ENCODE measurements around the gene IGFBPL1. TPM values are rescaled to one million over a fixed set of nuclear protein-coding genes. Genes with fewer than 3 reads are reported as not detected.

Gene IGFBPL1
- total and polyA plus RNA-seq, 4 donors: 0.23 to 2.4 (median 0.95) TPM

DNA sequence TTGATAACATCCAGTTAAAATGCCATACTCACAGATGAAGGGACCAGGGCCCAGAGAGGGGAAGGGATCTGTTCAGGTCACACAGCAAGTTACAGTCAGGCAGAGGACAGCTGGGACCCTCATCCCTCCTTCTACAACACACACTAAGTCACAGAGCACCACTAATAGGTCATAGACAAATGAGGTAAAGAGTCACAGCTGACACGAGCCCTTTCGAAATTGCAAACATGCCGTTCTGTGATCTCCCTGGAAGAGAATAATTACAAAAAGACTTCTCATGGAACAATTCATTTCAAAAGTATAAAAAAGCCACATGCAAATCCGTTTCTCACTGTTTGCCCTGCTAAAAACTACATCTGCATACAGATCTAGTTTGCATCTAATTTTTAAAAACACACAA, 15.5 kb downstream of the IGFBPL1 start:
- peaks cover 0 to 14% (median 8%) of the 10 kb centered on the region in 3 donors for H3K27me3 ChIP-seq (ENCODE audit: control insufficient read depth in 3 of 3, insufficient read depth in 3 of 3, low read length in 2 of 3)
- H3K36me3 ChIP-seq (ENCODE audit: control insufficient read depth in 4 of 4, insufficient read depth in 4 of 4, low read length in 4 of 4): no peaks in the 10 kb centered on the region
- DNase-seq: no peak
- no peaks in the 10 kb centered on the region for H3K4me1 ChIP-seq (ENCODE audit: control insufficient read depth in 5 of 5, insufficient read depth in 5 of 5, low read length in 5 of 5)
- TF ChIP-seq, protein P1, sequence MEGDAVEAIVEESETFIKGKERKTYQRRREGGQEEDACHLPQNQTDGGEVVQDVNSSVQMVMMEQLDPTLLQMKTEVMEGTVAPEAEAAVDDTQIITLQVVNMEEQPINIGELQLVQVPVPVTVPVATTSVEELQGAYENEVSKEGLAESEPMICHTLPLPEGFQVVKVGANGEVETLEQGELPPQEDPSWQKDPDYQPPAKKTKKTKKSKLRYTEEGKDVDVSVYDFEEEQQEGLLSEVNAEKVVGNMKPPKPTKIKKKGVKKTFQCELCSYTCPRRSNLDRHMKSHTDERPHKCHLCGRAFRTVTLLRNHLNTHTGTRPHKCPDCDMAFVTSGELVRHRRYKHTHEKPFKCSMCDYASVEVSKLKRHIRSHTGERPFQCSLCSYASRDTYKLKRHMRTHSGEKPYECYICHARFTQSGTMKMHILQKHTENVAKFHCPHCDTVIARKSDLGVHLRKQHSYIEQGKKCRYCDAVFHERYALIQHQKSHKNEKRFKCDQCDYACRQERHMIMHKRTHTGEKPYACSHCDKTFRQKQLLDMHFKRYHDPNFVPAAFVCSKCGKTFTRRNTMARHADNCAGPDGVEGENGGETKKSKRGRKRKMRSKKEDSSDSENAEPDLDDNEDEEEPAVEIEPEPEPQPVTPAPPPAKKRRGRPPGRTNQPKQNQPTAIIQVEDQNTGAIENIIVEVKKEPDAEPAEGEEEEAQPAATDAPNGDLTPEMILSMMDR (IDR thresholded peaks at IDR 0.05; ENCODE audit: control extremely low read depth, extremely low read depth): no peak
- no peaks in the 10 kb centered on the region for H3K9me3 ChIP-seq (ENCODE audit: control insufficient read depth in 4 of 4, insufficient read depth in 3 of 4, low read length in 3 of 4)
- no peak for ATAC-seq (ENCODE audit: insufficient read depth, low FRiP score)
- no peak overlapping the region for H3K9ac ChIP-seq (ENCODE audit: insufficient read depth in 1 of 2, low read length in 2 of 2)
- H3K4me3 ChIP-seq: no peak overlapping the region
- 54 to 55% methylated on average over 4 of the region's 4 CpGs for WGBS, 2 donors
- H3K27ac ChIP-seq (ENCODE audit: low read depth in 1 of 2, low read length in 1 of 2): no peak overlapping the region

DNA sequence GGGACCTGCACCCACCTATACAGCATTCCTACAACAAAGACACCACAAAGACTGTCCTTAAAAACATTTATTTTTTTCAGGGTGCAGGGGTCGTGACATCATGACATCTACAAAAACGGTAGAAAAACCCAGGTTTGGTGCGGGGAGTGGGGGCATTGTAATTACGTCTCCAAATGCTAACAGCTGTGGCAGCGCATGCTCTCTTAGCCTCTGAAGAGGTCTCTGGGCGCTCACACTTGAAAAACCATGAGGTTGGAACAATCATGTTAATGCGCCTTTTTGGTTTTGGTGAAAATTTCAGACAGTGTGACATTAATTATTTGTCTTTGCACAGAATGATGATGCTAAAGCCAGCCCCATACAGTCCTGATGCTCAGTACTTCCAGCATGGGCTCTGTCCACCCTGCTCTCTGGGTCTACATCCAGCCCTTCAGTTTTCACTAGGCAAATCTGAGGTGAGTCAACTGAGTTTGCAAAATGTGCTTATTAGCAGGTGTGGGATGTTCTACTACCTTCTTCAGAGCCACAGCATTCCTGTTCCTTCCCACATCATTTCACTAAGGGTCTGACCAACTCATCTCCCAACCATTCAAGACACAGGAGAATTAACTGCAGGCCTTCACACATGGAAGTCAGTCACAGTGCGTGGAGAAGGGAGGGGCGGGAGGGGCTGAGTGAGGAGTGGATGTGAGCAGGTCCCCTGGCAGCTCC, 17.6 kb downstream of the IGFBPL1 start:
- TF ChIP-seq, protein P1 (IDR thresholded peaks at IDR 0.05; ENCODE audit: control extremely low read depth, extremely low read depth): no peak
- peaks cover 0 to 7% (median 0%) of the 10 kb centered on the region in 3 donors for H3K27me3 ChIP-seq (ENCODE audit: control insufficient read depth in 3 of 3, insufficient read depth in 3 of 3, low read length in 2 of 3)
- H3K36me3 ChIP-seq (ENCODE audit: control insufficient read depth in 4 of 4, insufficient read depth in 4 of 4, low read length in 4 of 4): no peaks in the 10 kb centered on the region
- 86 to 89% methylated on average over 9 of the region's 9 CpGs for WGBS, 2 donors
- no peaks in the 10 kb centered on the region for H3K9me3 ChIP-seq (ENCODE audit: control insufficient read depth in 4 of 4, insufficient read depth in 3 of 4, low read length in 3 of 4)
- no peaks in the 10 kb centered on the region for H3K4me1 ChIP-seq (ENCODE audit: control insufficient read depth in 5 of 5, insufficient read depth in 5 of 5, low read length in 5 of 5)
- no peak overlapping the region for H3K4me3 ChIP-seq
- no peak for DNase-seq
- H3K9ac ChIP-seq (ENCODE audit: insufficient read depth in 1 of 2, low read length in 2 of 2): no peak overlapping the region
- no peak overlapping the region for H3K27ac ChIP-seq (ENCODE audit: low read depth in 1 of 2, low read length in 1 of 2)
- ATAC-seq (ENCODE audit: insufficient read depth, low FRiP score): no peak

DNA sequence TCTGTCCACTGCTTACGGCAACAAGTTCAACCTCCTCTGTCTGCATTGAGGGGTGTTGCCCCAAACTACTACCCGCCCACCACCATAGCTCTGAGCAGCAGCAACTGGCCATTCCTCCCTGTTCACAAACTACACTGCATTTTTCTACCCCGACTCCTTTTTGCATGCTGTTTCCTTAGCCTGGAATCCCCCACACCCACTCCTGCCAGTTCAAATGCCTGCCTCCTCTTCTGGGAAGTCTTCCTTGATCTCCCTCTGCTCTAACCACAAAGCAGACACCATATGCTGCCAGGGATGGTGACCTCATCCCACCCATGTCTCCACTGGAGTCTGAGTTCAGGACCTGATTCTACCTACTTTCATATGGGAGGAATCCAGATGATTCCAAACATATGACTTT, 18.5 kb downstream of the IGFBPL1 start:
- ATAC-seq (ENCODE audit: insufficient read depth, low FRiP score) (no peak), DNase-seq (no peak)
- Histone ChIP-seq H3K27me3 (ENCODE audit: control insufficient read depth in 3 of 3, insufficient read depth in 3 of 3, low read length in 2 of 3) (peaks cover 0 to 7% (median 0%) of the 10 kb centered on the region in 3 donors), H3K27ac (ENCODE audit: low read depth in 1 of 2, low read length in 1 of 2) (no peak overlapping the region), H3K4me1 (ENCODE audit: control insufficient read depth in 5 of 5, insufficient read depth in 5 of 5, low read length in 5 of 5) (no peaks in the 10 kb centered on the region), H3K4me3 (no peak overlapping the region), H3K36me3 (ENCODE audit: control insufficient read depth in 4 of 4, insufficient read depth in 4 of 4, low read length in 4 of 4) (no peaks in the 10 kb centered on the region), H3K9me3 (ENCODE audit: control insufficient read depth in 4 of 4, insufficient read depth in 3 of 4, low read length in 3 of 4) (no peaks in the 10 kb centered on the region), H3K9ac (ENCODE audit: insufficient read depth in 1 of 2, low read length in 2 of 2) (no peak overlapping the region)
- TF ChIP-seq, protein P1 (IDR thresholded peaks at IDR 0.05; ENCODE audit: control extremely low read depth, extremely low read depth): no peak
- WGBS, 2 donors: 72 to 77% methylated on average over 3 of the region's 3 CpGs

DNA sequence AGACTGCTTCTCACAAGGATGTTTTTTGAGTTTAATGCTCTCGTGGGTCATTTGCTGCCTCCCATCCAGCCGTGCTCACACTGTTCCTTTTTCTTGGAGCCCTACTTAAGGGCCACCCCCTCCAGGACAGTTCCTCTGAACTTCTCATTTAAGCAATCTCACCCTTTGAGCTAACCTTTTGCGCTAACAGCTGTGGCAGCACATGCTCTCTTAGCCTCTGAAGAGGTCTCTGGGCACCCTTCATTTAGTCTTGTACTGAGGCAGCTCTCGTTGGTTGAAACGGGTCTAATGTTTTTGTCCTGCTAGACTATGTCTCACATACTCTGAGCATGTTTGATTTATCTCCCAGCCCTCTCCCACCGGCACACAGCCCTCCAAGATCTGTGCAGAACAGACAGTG, 19.9 kb downstream of the IGFBPL1 start:
- DNase-seq (no peak), ATAC-seq (ENCODE audit: insufficient read depth, low FRiP score) (no peak)
- Histone ChIP-seq H3K4me1 (ENCODE audit: control insufficient read depth in 5 of 5, insufficient read depth in 5 of 5, low read length in 5 of 5) (no peaks in the 10 kb centered on the region), H3K27me3 (ENCODE audit: control insufficient read depth in 3 of 3, insufficient read depth in 3 of 3, low read length in 2 of 3) (peaks cover 0 to 7% (median 0%) of the 10 kb centered on the region in 3 donors), H3K9ac (ENCODE audit: insufficient read depth in 1 of 2, low read length in 2 of 2) (no peak overlapping the region), H3K9me3 (ENCODE audit: control insufficient read depth in 4 of 4, insufficient read depth in 3 of 4, low read length in 3 of 4) (no peaks in the 10 kb centered on the region), H3K27ac (ENCODE audit: low read depth in 1 of 2, low read length in 1 of 2) (no peak overlapping the region), H3K4me3 (no peak overlapping the region), H3K36me3 (ENCODE audit: control insufficient read depth in 4 of 4, insufficient read depth in 4 of 4, low read length in 4 of 4) (no peaks in the 10 kb centered on the region)
- TF ChIP-seq, protein P1 (IDR thresholded peaks at IDR 0.05; ENCODE audit: control extremely low read depth, extremely low read depth): no peak
- 61 to 62% methylated on average over 6 of the region's 6 CpGs for WGBS, 2 donors
